Ishikawa (cell line): ENCODE measurements around the gene BBS9.

ENCODE experiments used
- CEBPB ChIP-seq: IDR thresholded peaks from 2 replicates; pipeline ENCODE4 v1.6.1; 2012
- CREB1 ChIP-seq: IDR thresholded peaks from 2 replicates; pipeline ENCODE4 v1.6.1; 2012; ENCODE audit warnings: low read depth
- EGR1 ChIP-seq: IDR thresholded peaks from 2 replicates; pipeline ENCODE4 v1.6.1; 2012
- EP300 ChIP-seq: IDR thresholded peaks from 2 replicates; pipeline ENCODE4 v1.6.1; 2012; ENCODE audit warnings: borderline replicate concordance
- FOXM1 ChIP-seq: IDR thresholded peaks from 2 replicates; pipeline ENCODE4 v1.6.1; 2012; ENCODE audit warnings: low read depth, borderline replicate concordance
- NFIC ChIP-seq: IDR thresholded peaks from 2 replicates; pipeline ENCODE4 v1.6.1; 2012
- RAD21 ChIP-seq: IDR thresholded peaks from 2 replicates; pipeline ENCODE4 v1.6.1; 2012; ENCODE audit warnings: low read depth
- TAF1 ChIP-seq: IDR thresholded peaks from 2 replicates; pipeline ENCODE4 v1.6.1; 2012; ENCODE audit warnings: low read depth, mild to moderate bottlenecking
- TCF12 ChIP-seq: IDR thresholded peaks from 2 replicates; pipeline ENCODE4 v1.6.1; 2012; ENCODE audit warnings: low read depth
- TEAD4 ChIP-seq: IDR thresholded peaks from 2 replicates; pipeline ENCODE4 v1.6.1; 2012
- YY1 ChIP-seq: IDR thresholded peaks from 2 replicates; pipeline ENCODE4 v1.6.1; 2012; ENCODE audit warnings: low read depth
- ZBTB7A ChIP-seq: IDR thresholded peaks from 2 replicates; pipeline ENCODE4 v1.6.1; 2012; ENCODE audit warnings: low read depth
- TF ChIP-seq, protein P1 (sequence below): IDR thresholded peaks from 2 replicates; pipeline ENCODE4 v1.6.1; 2012
- TF ChIP-seq, protein P2 (sequence below): IDR thresholded peaks from 2 replicates; pipeline ENCODE4 v1.6.1; 2012; ENCODE audit warnings: low read depth, mild to moderate bottlenecking
- TF ChIP-seq, protein P3 (sequence below): IDR thresholded peaks from 2 replicates; pipeline ENCODE4 v1.6.1; 2012

The BBS9 gene

DNA sequence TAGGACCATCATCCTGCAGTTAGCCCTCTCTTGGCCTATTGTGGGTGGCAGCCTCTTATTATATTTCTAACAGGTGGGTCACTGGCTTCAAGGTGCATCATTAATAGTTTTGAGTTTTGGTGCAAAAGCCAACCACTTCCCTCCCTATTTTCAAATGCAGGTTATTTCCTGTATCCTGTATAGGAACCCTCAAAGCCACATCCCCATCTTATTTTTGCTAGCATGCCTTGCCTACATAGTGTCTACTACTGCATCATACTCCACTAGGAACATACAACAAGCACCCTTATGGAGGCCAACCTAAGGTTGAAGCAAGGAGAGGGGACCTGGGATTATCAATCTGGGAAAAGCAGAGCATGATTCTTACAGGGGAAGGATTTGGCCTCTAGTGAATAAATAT is 264.4 kb downstream of the BBS9 start:
- TF ChIP-seq TEAD4: no peak
- no peak for TF ChIP-seq YY1
- no peak for TF ChIP-seq TCF12
- TF ChIP-seq NFIC: no peak
- no peak for TF ChIP-seq FOXM1
- TF ChIP-seq, protein P1, sequence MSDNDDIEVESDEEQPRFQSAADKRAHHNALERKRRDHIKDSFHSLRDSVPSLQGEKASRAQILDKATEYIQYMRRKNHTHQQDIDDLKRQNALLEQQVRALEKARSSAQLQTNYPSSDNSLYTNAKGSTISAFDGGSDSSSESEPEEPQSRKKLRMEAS: no peak
- no peak for TF ChIP-seq EP300
- no peak for TF ChIP-seq CEBPB

DNA sequence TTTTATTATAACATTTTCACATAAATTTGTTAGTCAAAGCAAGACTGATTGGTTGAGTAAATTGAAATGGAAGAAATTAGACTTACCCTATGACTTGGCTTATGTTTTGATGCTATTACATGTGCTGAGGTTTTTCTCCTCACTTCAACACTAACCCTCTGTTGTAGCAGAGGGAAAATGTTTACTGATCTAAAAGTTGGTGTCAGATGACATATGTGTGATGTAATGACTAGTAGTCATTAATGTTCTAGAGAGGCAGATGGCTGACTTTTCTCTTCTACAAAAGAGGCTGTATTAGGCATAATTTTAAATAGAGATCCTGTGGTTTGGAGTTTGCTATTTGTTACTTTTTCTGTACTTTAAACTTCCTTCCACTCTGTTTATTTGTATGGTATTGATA is 266.0 kb downstream of the BBS9 start:
- no peak for TF ChIP-seq TAF1
- TF ChIP-seq EP300: no peak
- no peak for TF ChIP-seq CEBPB
- TF ChIP-seq, protein P2, sequence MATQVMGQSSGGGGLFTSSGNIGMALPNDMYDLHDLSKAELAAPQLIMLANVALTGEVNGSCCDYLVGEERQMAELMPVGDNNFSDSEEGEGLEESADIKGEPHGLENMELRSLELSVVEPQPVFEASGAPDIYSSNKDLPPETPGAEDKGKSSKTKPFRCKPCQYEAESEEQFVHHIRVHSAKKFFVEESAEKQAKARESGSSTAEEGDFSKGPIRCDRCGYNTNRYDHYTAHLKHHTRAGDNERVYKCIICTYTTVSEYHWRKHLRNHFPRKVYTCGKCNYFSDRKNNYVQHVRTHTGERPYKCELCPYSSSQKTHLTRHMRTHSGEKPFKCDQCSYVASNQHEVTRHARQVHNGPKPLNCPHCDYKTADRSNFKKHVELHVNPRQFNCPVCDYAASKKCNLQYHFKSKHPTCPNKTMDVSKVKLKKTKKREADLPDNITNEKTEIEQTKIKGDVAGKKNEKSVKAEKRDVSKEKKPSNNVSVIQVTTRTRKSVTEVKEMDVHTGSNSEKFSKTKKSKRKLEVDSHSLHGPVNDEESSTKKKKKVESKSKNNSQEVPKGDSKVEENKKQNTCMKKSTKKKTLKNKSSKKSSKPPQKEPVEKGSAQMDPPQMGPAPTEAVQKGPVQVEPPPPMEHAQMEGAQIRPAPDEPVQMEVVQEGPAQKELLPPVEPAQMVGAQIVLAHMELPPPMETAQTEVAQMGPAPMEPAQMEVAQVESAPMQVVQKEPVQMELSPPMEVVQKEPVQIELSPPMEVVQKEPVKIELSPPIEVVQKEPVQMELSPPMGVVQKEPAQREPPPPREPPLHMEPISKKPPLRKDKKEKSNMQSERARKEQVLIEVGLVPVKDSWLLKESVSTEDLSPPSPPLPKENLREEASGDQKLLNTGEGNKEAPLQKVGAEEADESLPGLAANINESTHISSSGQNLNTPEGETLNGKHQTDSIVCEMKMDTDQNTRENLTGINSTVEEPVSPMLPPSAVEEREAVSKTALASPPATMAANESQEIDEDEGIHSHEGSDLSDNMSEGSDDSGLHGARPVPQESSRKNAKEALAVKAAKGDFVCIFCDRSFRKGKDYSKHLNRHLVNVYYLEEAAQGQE: no peak
- TF ChIP-seq NFIC: no peak
- TF ChIP-seq TCF12: no peak
- TF ChIP-seq CREB1: no peak
- no peak for TF ChIP-seq TEAD4
- TF ChIP-seq YY1: no peak
- TF ChIP-seq, protein P1: no peak
- no peak for TF ChIP-seq EGR1
- TF ChIP-seq, protein P3, sequence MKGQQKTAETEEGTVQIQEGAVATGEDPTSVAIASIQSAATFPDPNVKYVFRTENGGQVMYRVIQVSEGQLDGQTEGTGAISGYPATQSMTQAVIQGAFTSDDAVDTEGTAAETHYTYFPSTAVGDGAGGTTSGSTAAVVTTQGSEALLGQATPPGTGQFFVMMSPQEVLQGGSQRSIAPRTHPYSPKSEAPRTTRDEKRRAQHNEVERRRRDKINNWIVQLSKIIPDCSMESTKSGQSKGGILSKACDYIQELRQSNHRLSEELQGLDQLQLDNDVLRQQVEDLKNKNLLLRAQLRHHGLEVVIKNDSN: no peak

DNA sequence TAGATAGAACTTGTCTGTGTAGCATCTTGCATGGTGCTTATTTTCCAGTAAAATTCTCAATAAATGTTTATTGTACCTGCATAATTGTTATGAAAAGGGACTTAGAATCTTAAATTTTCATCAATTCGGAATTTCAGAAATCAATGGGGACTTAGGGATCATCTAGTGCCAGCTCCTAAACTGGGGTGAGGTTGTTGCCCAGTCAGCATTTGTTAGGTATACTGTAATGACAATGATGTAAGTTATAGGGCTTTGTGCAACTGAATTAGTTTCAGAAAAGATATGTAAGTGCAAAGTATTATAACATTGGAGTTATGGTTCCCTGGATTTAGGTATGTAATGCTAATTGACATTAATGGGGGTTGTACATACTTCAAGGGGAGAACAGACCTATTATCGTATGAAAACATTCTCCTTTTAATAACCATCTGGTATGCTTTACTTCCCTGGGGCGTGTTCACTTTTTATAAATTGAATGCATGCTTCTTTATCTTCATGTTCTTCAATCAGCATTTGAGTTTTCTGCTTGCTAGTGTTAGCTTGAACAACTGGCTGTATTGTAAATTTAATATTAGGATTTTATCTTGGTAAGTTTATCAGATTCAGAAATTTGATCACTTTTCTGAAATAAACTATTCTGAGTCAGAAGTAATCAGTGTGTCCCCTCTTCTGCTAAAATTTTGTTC is 270.3 kb downstream of the BBS9 start:
- no peak for TF ChIP-seq TEAD4
- no peak for TF ChIP-seq YY1
- TF ChIP-seq, protein P1: no peak
- TF ChIP-seq CREB1: no peak
- TF ChIP-seq FOXM1: no peak
- no peak for TF ChIP-seq TAF1
- TF ChIP-seq, protein P2: no peak

DNA sequence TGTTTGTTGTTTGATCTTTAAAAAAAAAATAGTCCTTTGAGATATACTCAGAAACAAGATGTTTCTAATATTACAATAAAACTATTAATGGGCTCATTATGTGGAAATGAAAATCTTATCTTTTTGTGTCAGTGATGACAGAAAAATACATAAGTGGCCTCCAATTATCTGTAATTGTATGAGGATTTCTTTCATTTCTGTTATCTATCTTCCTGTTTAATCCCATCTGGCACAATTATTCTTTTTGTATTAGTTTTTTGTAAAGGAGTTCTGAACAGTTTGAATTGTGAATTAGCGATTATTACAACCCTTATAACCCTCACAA is 270.8 kb downstream of the BBS9 start:
- TF ChIP-seq FOXM1: no peak
- TF ChIP-seq, protein P1: no peak
- TF ChIP-seq, protein P3: no peak
- TF ChIP-seq ZBTB7A: no peak
- no peak for TF ChIP-seq NFIC
- no peak for TF ChIP-seq CEBPB
- no peak for TF ChIP-seq TAF1
- TF ChIP-seq RAD21: no peak
- TF ChIP-seq CREB1: no peak
- TF ChIP-seq EP300: no peak

DNA sequence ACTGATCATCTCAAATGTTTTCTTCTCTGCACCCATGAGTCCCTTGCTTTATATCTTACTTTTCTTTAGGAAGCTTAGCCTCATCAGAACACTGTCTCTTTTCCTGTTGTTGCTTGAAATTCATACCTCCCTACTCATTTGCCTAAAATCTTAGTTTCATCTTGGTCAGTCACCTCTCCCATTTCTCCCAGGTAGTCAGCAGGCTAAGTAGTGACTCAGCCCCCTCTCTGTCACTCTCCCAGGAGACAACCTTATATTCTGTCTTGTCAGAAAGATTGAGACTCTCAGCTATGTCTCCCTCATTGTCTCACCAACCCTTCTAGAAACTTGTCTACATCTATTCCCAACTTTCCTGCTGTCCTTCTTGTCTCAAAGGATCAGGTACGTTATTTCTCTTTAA is 280.9 kb downstream of the BBS9 start:
- TF ChIP-seq YY1 (no peak), FOXM1 (no peak), TEAD4 (no peak), TAF1 (no peak), CREB1 (no peak), NFIC (no peak), ZBTB7A (no peak), EGR1 (no peak)

DNA sequence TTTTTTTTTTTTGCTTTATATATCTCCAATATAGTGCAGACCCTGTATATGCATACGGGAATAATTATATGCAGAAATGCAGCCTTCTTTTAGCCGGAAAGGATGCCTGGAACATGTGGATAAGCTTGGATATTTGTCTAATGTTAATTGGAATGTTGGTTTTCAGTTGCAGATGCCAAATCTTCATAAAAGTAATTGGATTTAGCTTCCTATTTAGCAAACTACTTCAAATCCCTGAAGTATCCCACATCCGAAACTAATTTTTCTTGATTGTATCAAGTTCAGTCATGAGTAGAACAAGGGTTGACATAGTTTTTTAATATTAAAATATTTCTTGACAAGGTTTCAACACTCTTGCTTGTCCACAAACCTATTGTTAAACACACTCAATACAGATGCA is 281.7 kb downstream of the BBS9 start:
- TF ChIP-seq TAF1 (no peak), NFIC (no peak), TCF12 (no peak), CEBPB (no peak), RAD21 (no peak), EGR1 (no peak), CREB1 (no peak), YY1 (no peak), FOXM1 (no peak), TEAD4 (no peak), EP300 (no peak)
- TF ChIP-seq, protein P1: no peak
- TF ChIP-seq, protein P3: no peak
- TF ChIP-seq, protein P2: no peak
